Parathyroid adenoma (tissue), 2 donors: Measurements from ENCODE around the gene P2RY13.

Experiments used
- H2AFZ ChIP-seq: fragments of 300-600 bp; sonication (generic); one replicate; pipeline ENCODE4 v1.7.0; 2017; ENCODE audit warnings: antibody characterized with exemption, mild to moderate bottlenecking
- H3K27ac ChIP-seq: fragments of 300-600 bp; sonication (generic); one replicate; pipeline ENCODE4 v1.7.0; 2017
- H3K27me3 ChIP-seq: fragments of 300-600 bp; sonication (generic); one replicate; pipeline ENCODE4 v1.7.0; 2017; ENCODE audit warnings: low read length; ENCODE audit not compliant: control insufficient read depth, insufficient read depth
- H3K36me3 ChIP-seq: fragments of 300-600 bp; sonication (generic); one replicate; pipeline ENCODE4 v1.7.0; 2017; ENCODE audit warnings: low read length; ENCODE audit not compliant: control insufficient read depth, insufficient read depth
- H3K4me1 ChIP-seq: fragments of 300-600 bp; sonication (generic); one replicate; pipeline ENCODE4 v1.7.0; 2017; ENCODE audit warnings: control low read depth
- H3K4me2 ChIP-seq: fragments of 300-600 bp; sonication (generic); one replicate; pipeline ENCODE4 v1.7.0; 2017; ENCODE audit warnings: low read length
- H3K4me3 ChIP-seq: fragments of 300-600 bp; sonication (generic); one replicate; pipeline ENCODE4 v1.7.0; 2017; ENCODE audit warnings: low read depth, low read length
- H3K79me2 ChIP-seq: fragments of 300-600 bp; sonication (generic); one replicate; pipeline ENCODE4 v1.7.0; 2017; ENCODE audit warnings: control low read depth
- H3K9ac ChIP-seq: fragments of 300-600 bp; sonication (generic); one replicate; pipeline ENCODE4 v1.7.0; 2017; ENCODE audit warnings: mild to moderate bottlenecking
- H3K9me3 ChIP-seq: fragments of 300-600 bp; sonication (generic); one replicate; pipeline ENCODE4 v1.7.0; 2017; ENCODE audit warnings: low read length; ENCODE audit not compliant: control insufficient read depth
- TF ChIP-seq, protein P1 (sequence below): fragments of 300-600 bp; sonication (generic); IDR thresholded peaks from one replicate; pipeline ENCODE4 v1.7.0; 2017; ENCODE audit warnings: antibody characterized with exemption, mild to moderate bottlenecking
- donor health status: primary hyperparathyroidism.

Gene P2RY13

DNA sequence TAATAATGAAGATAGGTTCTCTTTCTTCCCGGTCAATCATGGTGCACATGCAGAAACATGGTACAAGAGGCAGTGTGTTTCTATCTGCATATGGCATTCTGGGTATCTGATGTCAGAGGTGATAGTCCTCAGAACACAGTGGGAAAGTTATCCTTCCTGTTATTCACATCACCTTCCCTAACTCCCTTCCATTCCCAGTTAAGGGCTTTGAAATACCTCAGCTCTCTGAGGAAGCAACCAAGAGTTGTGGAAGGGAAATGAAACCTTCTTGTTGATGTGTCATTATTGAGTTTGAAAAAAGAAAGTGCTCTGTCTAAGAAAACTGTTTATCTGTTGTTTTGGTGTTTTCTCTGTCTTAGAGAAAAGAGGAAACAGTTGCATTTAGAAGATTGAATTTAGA, 21.9 kb upstream of the P2RY13 start:
- no peaks in the 10 kb centered on the region for H3K27me3 ChIP-seq
- H3K4me1 ChIP-seq, result no peaks in the 10 kb centered on the region
- H3K79me2 ChIP-seq, result no peaks in the 10 kb centered on the region
- no peak overlapping the region for H2AFZ ChIP-seq
- TF ChIP-seq, protein P1, sequence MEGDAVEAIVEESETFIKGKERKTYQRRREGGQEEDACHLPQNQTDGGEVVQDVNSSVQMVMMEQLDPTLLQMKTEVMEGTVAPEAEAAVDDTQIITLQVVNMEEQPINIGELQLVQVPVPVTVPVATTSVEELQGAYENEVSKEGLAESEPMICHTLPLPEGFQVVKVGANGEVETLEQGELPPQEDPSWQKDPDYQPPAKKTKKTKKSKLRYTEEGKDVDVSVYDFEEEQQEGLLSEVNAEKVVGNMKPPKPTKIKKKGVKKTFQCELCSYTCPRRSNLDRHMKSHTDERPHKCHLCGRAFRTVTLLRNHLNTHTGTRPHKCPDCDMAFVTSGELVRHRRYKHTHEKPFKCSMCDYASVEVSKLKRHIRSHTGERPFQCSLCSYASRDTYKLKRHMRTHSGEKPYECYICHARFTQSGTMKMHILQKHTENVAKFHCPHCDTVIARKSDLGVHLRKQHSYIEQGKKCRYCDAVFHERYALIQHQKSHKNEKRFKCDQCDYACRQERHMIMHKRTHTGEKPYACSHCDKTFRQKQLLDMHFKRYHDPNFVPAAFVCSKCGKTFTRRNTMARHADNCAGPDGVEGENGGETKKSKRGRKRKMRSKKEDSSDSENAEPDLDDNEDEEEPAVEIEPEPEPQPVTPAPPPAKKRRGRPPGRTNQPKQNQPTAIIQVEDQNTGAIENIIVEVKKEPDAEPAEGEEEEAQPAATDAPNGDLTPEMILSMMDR, result no peak
- H3K9me3 ChIP-seq, result no peaks in the 10 kb centered on the region
- H3K4me2 ChIP-seq, result no peak overlapping the region
- H3K4me3 ChIP-seq, result no peak overlapping the region
- H3K36me3 ChIP-seq, result no peaks in the 10 kb centered on the region
- no peak overlapping the region for H3K27ac ChIP-seq
- no peak overlapping the region for H3K9ac ChIP-seq

DNA sequence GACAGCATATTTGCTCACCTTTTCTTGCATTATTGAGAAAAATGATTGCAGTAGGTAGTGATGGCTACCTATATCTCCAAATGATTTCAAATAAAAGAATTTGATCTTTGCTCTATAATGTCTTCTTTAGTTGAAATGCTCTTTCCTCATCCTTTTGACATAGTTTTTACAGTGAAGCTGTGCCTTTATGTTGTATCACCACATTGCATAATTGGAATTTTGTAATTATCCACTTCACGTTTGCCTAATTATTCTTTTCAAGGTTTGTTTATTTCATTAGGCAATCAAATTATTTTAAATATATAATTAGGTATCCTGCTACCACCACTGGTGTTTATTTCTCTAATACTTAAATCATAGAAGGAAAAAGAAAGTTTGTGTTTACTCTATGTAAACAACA, 21.3 kb upstream of the P2RY13 start:
- Histone ChIP-seq H3K9ac (no peak overlapping the region), H3K4me1 (no peaks in the 10 kb centered on the region), H3K79me2 (no peaks in the 10 kb centered on the region), H3K9me3 (no peaks in the 10 kb centered on the region), H3K27me3 (no peaks in the 10 kb centered on the region), H3K4me3 (no peak overlapping the region), H3K36me3 (no peaks in the 10 kb centered on the region), H3K4me2 (no peak overlapping the region), H2AFZ (no peak overlapping the region), H3K27ac (no peak overlapping the region)
- TF ChIP-seq, protein P1, result no peak

DNA sequence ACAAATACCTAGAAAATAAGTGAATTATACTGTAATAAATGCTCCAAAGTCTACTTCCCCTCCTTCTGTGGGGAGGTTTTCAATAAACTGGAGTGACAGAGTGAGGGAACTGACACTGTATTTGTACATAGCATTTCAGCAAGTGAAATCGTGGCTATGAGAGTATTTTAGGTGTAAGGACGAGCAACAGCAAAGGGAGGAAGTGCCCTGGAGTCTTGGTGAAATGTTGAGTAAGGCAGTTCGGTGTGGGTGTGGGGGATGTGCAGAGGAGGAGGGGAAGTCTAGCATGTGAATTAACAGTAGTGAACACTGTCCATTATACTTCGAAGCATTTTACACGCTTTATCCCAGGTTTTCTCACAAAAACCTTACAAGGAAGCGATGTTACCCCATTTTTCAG, 18.1 kb upstream of the P2RY13 start:
- Histone ChIP-seq H3K4me3 (no peak overlapping the region), H3K36me3 (no peaks in the 10 kb centered on the region), H2AFZ (no peak overlapping the region), H3K9me3 (no peaks in the 10 kb centered on the region), H3K79me2 (no peaks in the 10 kb centered on the region), H3K9ac (no peak overlapping the region), H3K27me3 (no peaks in the 10 kb centered on the region), H3K4me2 (no peak overlapping the region), H3K4me1 (no peaks in the 10 kb centered on the region), H3K27ac (no peak overlapping the region)
- TF ChIP-seq, protein P1, result no peak

DNA sequence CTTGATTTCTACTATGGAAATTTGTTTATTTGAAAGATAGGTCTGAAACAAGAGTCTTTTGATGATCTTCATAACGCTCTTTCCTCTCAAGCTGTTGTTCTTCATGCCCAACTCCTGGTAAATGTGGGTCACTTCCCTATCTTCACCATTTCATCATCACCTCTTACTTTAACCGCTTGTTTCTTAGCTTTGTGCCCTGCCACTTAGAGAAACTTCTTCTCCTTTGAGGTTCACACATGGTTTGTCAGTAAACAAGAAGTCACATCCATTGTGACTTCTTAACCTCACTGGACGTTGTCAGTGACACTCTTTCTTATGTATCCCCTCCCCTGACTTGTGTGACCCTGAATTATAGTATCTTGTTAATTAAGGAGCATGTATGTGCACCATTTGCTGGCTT, 16.9 kb upstream of the P2RY13 start:
- no peaks in the 10 kb centered on the region for H3K4me1 ChIP-seq
- H3K27ac ChIP-seq, result no peak overlapping the region
- H3K4me2 ChIP-seq, result no peak overlapping the region
- TF ChIP-seq, protein P1, result no peak
- no peak overlapping the region for H3K4me3 ChIP-seq
- no peak overlapping the region for H3K9ac ChIP-seq
- no peaks in the 10 kb centered on the region for H3K9me3 ChIP-seq
- H2AFZ ChIP-seq, result no peak overlapping the region
- H3K27me3 ChIP-seq, result no peaks in the 10 kb centered on the region
- H3K36me3 ChIP-seq, result no peaks in the 10 kb centered on the region
- no peaks in the 10 kb centered on the region for H3K79me2 ChIP-seq

DNA sequence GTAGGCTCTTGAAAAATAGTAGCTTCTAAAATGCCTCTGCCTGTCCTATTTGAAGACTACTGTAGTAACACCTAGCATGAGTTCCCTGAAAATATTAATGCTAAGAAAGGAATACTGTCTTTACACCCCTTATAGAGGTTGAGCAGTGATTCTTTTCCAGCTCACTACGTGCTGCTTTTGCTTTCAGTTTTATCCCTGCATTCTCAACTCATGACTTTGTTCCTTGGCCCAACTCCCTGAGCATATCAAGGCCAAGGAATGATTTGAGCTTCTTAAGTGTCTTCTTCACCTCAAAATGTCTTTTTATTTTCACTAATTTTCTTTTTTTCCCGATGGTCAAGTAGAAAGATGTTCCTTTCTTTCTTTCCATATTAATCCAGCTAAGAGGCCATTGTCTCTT, 16.5 kb upstream of the P2RY13 start:
- Histone ChIP-seq H3K27me3 (no peaks in the 10 kb centered on the region), H3K4me3 (no peak overlapping the region)

More for the DNA sequence above, 16.5 kb upstream of the P2RY13 start:
- no peaks in the 10 kb centered on the region for H3K79me2 ChIP-seq
- H3K9me3 ChIP-seq, result no peaks in the 10 kb centered on the region
- TF ChIP-seq, protein P1, result no peak
- H3K36me3 ChIP-seq, result no peaks in the 10 kb centered on the region
- no peaks in the 10 kb centered on the region for H3K4me1 ChIP-seq
- no peak overlapping the region for H3K27ac ChIP-seq
- no peak overlapping the region for H3K9ac ChIP-seq
- no peak overlapping the region for H3K4me2 ChIP-seq
- H2AFZ ChIP-seq, result no peak overlapping the region
